Measurements from ENCODE around the gene SEBOX.

- TF ChIP-seq CTCF (IDR thresholded peaks at IDR 0.05) (peak in 1 of 6 experiments; percentile 8), POLR2A (IDR thresholded peaks at IDR 0.05) (peak in 1 of 2 donors; percentile 48)
Observed at GRCh38 chr17:28318759-28319597, 46.0 kb downstream of the SEBOX start, which contains the start of gene TMEM97.

Measured in thyroid gland (tissue), 4 donors.